Activated CD8-positive, alpha-beta memory T cell treated with anti-CD3 and anti-CD28 coated beads, Interleukin-2, amount 10 ng/mL, durations not matched to agents 7 days and 5 days (primary cell): ENCODE results near the gene RNF20. TPM values are rescaled to one million over a fixed set of nuclear protein-coding genes. Genes with fewer than 3 reads are reported as not detected.
A peak's percentile ranks its signal among the peaks of the same experiment; 100 is the strongest.
"Not testable (repeated sequence)": the region's sequence is repeated elsewhere in the genome, so short reads cannot be mapped to it uniquely, and the experiment has no call there.

Experiments
- ATAC-seq: fragments of 150-1000 bp; cut with Tn5 transposase; one replicate; pipeline ENCODE4 v1.10.0; 2021; ENCODE audit warnings: moderate library complexity
- CTCF ChIA-PET: fragments of 350-600 bp; sonication (Branson Sonifier 250); formaldehyde crosslinking; loops from one replicate; lab custom pipeline; 2021; ENCODE audit warnings: antibody characterized with exemption; lab: Charles Lee
- DNase-seq: peaks from one replicate; pipeline ENCODE4 v3.0.0-alpha.2; 2020
- H3K27ac Mint-ChIP-seq: one replicate; pipeline ENCODE4 v1.8.0; 2021; ENCODE audit warnings: mild to moderate bottlenecking, mixed read lengths
- H3K27me3 Mint-ChIP-seq: one replicate; pipeline ENCODE4 v1.8.0; 2021; ENCODE audit warnings: mixed read lengths
- H3K36me3 Mint-ChIP-seq: one replicate; pipeline ENCODE4 v1.8.0; 2021; ENCODE audit warnings: mild to moderate bottlenecking, mixed read lengths
- H3K4me1 Mint-ChIP-seq: one replicate; pipeline ENCODE4 v1.8.0; 2021; ENCODE audit warnings: mixed read lengths
- H3K4me3 Mint-ChIP-seq: one replicate; pipeline ENCODE4 v1.8.0; 2021; ENCODE audit warnings: mild to moderate bottlenecking, moderate library complexity, mixed read lengths
- H3K9me3 Mint-ChIP-seq: one replicate; pipeline ENCODE4 v1.8.0; 2022; ENCODE audit warnings: low read depth, mixed read lengths
- total RNA-seq, 2 experiments: library from RNA; stranded (reverse); gene quantifications; one replicate each; pipeline ENCODE4 v1.2.3, GENCODE V29; 2021

Gene RNF20
- total RNA-seq, 2 experiments from 2014 or later, result 39.0 to 40.6 TPM

GRCh38 chr9:101511009-101511408 is 22.6 kb upstream of the RNF20 start:
- DNase-seq (no peak), ATAC-seq (no peak)
- Mint-ChIP-seq H3K4me3 (no peak overlapping the region), H3K4me1 (peaks cover 17% of the 10 kb centered on the region), H3K9me3 (no peaks in the 10 kb centered on the region), H3K27ac (no peak overlapping the region), H3K36me3 (no peaks in the 10 kb centered on the region), H3K27me3 (peaks cover 7% of the 10 kb centered on the region)
- CTCF ChIA-PET, result no interaction called here

- DNase-seq, result no peak
- Mint-ChIP-seq H3K27me3 (peaks cover 17% of the 10 kb centered on the region), H3K36me3 (no peaks in the 10 kb centered on the region), H3K4me3 (no peak overlapping the region), H3K9me3 (no peaks in the 10 kb centered on the region), H3K4me1 (peaks cover 17% of the 10 kb centered on the region), H3K27ac (no peak overlapping the region)
- ATAC-seq, result no peak
- CTCF ChIA-PET, result no interaction called here
Observed at GRCh38 chr9:101512116-101512515, 21.5 kb upstream of the RNF20 start.

- H3K9me3 Mint-ChIP-seq, result no peaks in the 10 kb centered on the region
- ATAC-seq, result no peak
- CTCF ChIA-PET, result no interaction called here
Observed at GRCh38 chr9:101513351-101513750, 20.3 kb upstream of the RNF20 start.

GRCh38 chr9:101514071-101514470 is 19.6 kb upstream of the RNF20 start:
- DNase-seq, result no peak
- H3K9me3 Mint-ChIP-seq, result no peaks in the 10 kb centered on the region
- CTCF ChIA-PET, result no interaction called here
- no peaks in the 10 kb centered on the region for H3K36me3 Mint-ChIP-seq
- H3K27me3 Mint-ChIP-seq, result peaks cover 18% of the 10 kb centered on the region
- H3K4me1 Mint-ChIP-seq, result peaks cover 17% of the 10 kb centered on the region
- no peak overlapping the region for H3K27ac Mint-ChIP-seq
- no peak for ATAC-seq
- no peak overlapping the region for H3K4me3 Mint-ChIP-seq

More at GRCh38 chr9:101513351-101513750, 20.3 kb upstream of the RNF20 start:
- peaks cover 17% of the 10 kb centered on the region for H3K4me1 Mint-ChIP-seq
- H3K27me3 Mint-ChIP-seq, result peaks cover 15% of the 10 kb centered on the region
- no peak for DNase-seq
- no peaks in the 10 kb centered on the region for H3K36me3 Mint-ChIP-seq
- no peak overlapping the region for H3K4me3 Mint-ChIP-seq
- no peak overlapping the region for H3K27ac Mint-ChIP-seq

GRCh38 chr9:101516655-101517054 is 17.0 kb upstream of the RNF20 start:
- Mint-ChIP-seq H3K9me3 (no peaks in the 10 kb centered on the region), H3K4me1 (peaks cover 9% of the 10 kb centered on the region), H3K4me3 (no peak overlapping the region), H3K27me3 (peaks cover 34% of the 10 kb centered on the region), H3K27ac (no peak overlapping the region), H3K36me3 (no peaks in the 10 kb centered on the region)
- DNase-seq, result no peak
- ATAC-seq, result no peak
- CTCF ChIA-PET, result no interaction called here

GRCh38 chr9:101518489-101518888 is 15.2 kb upstream of the RNF20 start:
- not testable (repeated sequence) for ATAC-seq

GRCh38 chr9:101524371-101524770 is 9.3 kb upstream of the RNF20 start:
- ATAC-seq (no peak), DNase-seq (no peak)
- H3K27me3 Mint-ChIP-seq, result peaks cover 44% of the 10 kb centered on the region

More at GRCh38 chr9:101518489-101518888, 15.2 kb upstream of the RNF20 start:
- CTCF ChIA-PET, H3K27ac Mint-ChIP-seq, H3K9me3 Mint-ChIP-seq, DNase-seq, H3K36me3 Mint-ChIP-seq, H3K4me1 Mint-ChIP-seq, H3K4me3 Mint-ChIP-seq: not testable (repeated sequence)
- H3K27me3 Mint-ChIP-seq, result peaks cover 51% of the 10 kb centered on the region

GRCh38 chr9:101527066-101527465 is 6.6 kb upstream of the RNF20 start:
- Mint-ChIP-seq H3K4me1 (no peaks in the 10 kb centered on the region), H3K9me3 (no peaks in the 10 kb centered on the region), H3K27ac (no peak overlapping the region), H3K4me3 (no peak overlapping the region), H3K36me3 (no peaks in the 10 kb centered on the region), H3K27me3 (peaks cover 26% of the 10 kb centered on the region)
- CTCF ChIA-PET, result interaction anchor here (1.2 kb wide), 1 partner anchor 68 kb away, joined by 5 read pairs; no protein-coding TSS in a partner anchor
- no peak for ATAC-seq
- no peak for DNase-seq

More at GRCh38 chr9:101524371-101524770, 9.3 kb upstream of the RNF20 start:
- H3K4me3 Mint-ChIP-seq, result no peak overlapping the region
- H3K9me3 Mint-ChIP-seq, result no peaks in the 10 kb centered on the region
- CTCF ChIA-PET, result interaction anchor here (1.3 kb wide), 1 partner anchor 65 kb away, joined by 3 read pairs; no protein-coding TSS in a partner anchor
- H3K36me3 Mint-ChIP-seq, result no peaks in the 10 kb centered on the region
- peaks cover 2% of the 10 kb centered on the region for H3K4me1 Mint-ChIP-seq
- H3K27ac Mint-ChIP-seq, result no peak overlapping the region

- CTCF ChIA-PET, result interaction anchor here (1.2 kb wide), 1 partner anchor 69 kb away, joined by 5 read pairs; no protein-coding TSS in a partner anchor
- Mint-ChIP-seq H3K4me3 (no peak overlapping the region), H3K36me3 (no peaks in the 10 kb centered on the region), H3K27me3 (peaks cover 17% of the 10 kb centered on the region), H3K27ac (no peak overlapping the region), H3K4me1 (peaks cover 2% of the 10 kb centered on the region), H3K9me3 (no peaks in the 10 kb centered on the region)
- ATAC-seq, result no peak
- no peak for DNase-seq
Observed at GRCh38 chr9:101528015-101528414, 5.6 kb upstream of the RNF20 start.

GRCh38 chr9:101530076-101530711 is 3.5 kb upstream of the RNF20 start:
- Mint-ChIP-seq H3K27me3 (peaks cover 7% of the 10 kb centered on the region), H3K27ac (no peak overlapping the region), H3K9me3 (no peaks in the 10 kb centered on the region), H3K4me1 (peaks cover 14% of the 10 kb centered on the region), H3K36me3 (no peaks in the 10 kb centered on the region), H3K4me3 (no peak overlapping the region)
- ATAC-seq, result peak; percentile 28
- peak; percentile 80 for DNase-seq
- CTCF ChIA-PET, result interaction anchor here (0.5 to 5.9 kb wide), 14 partner anchors 10 to 411 kb away, joined by 3 to 31 read pairs (median 4); partner anchors contain the start of genes MRPL50 and ZNF189

GRCh38 chr9:101536351-101536750 is 2.7 kb downstream of the RNF20 start:
- DNase-seq, result no peak
- Mint-ChIP-seq H3K27me3 (no peaks in the 10 kb centered on the region), H3K9me3 (no peaks in the 10 kb centered on the region), H3K27ac (no peak overlapping the region), H3K4me1 (peaks cover 21% of the 10 kb centered on the region), H3K36me3 (peaks cover 10% of the 10 kb centered on the region), H3K4me3 (no peak overlapping the region)
- CTCF ChIA-PET, result interaction anchor here (1.2 kb wide), 1 partner anchor 77 kb away, joined by 5 read pairs; no protein-coding TSS in a partner anchor
- no peak for ATAC-seq

- Mint-ChIP-seq H3K9me3 (no peaks in the 10 kb centered on the region), H3K36me3 (peaks cover 10% of the 10 kb centered on the region), H3K27ac (no peak overlapping the region), H3K4me1 (peaks cover 21% of the 10 kb centered on the region), H3K4me3 (no peak overlapping the region), H3K27me3 (no peaks in the 10 kb centered on the region)
- CTCF ChIA-PET, result interaction anchor here (1.0 to 1.2 kb wide), 2 partner anchors 78 to 87 kb away, joined by 3 to 5 read pairs; no protein-coding TSS in a partner anchor
- DNase-seq (peak; percentile 46), ATAC-seq (no peak)
Observed at GRCh38 chr9:101536938-101537337, 3.3 kb downstream of the RNF20 start.

GRCh38 chr9:101540069-101540468 is 6.4 kb downstream of the RNF20 start:
- peaks cover 19% of the 10 kb centered on the region for H3K36me3 Mint-ChIP-seq
- H3K27me3 Mint-ChIP-seq, result no peaks in the 10 kb centered on the region
- peaks cover 8% of the 10 kb centered on the region for H3K4me1 Mint-ChIP-seq
- H3K27ac Mint-ChIP-seq, result no peak overlapping the region
- CTCF ChIA-PET, result no interaction called here
- no peaks in the 10 kb centered on the region for H3K9me3 Mint-ChIP-seq
- no peak overlapping the region for H3K4me3 Mint-ChIP-seq
- DNase-seq, result no peak
- ATAC-seq, result no peak

- CTCF ChIA-PET, result no interaction called here
- Mint-ChIP-seq H3K27ac (no peak overlapping the region), H3K4me3 (no peak overlapping the region), H3K4me1 (no peaks in the 10 kb centered on the region), H3K9me3 (no peaks in the 10 kb centered on the region), H3K36me3 (peaks cover 33% of the 10 kb centered on the region), H3K27me3 (no peaks in the 10 kb centered on the region)
- ATAC-seq, result no peak
- no peak for DNase-seq
Observed at GRCh38 chr9:101543098-101543735, 9.6 kb downstream of the RNF20 start.
